NCI-H2107 (cell line): ENCODE data around the gene HCRTR1.
A peak's percentile ranks its signal among the peaks of the same experiment; 100 is the strongest.

Experiments
- DNase-seq: peaks from one replicate; lab custom pipeline; 2025; lab: John Stamatoyannopoulos, UW

The HCRTR1 gene

GRCh38 chr1:31626223-31627207, 9.0 kb downstream of the HCRTR1 start:
- no peak for DNase-seq

- no peak for DNase-seq
These were observed 9.9 kb downstream of the HCRTR1 start for GRCh38 chr1:31627301-31627929.

DNA sequence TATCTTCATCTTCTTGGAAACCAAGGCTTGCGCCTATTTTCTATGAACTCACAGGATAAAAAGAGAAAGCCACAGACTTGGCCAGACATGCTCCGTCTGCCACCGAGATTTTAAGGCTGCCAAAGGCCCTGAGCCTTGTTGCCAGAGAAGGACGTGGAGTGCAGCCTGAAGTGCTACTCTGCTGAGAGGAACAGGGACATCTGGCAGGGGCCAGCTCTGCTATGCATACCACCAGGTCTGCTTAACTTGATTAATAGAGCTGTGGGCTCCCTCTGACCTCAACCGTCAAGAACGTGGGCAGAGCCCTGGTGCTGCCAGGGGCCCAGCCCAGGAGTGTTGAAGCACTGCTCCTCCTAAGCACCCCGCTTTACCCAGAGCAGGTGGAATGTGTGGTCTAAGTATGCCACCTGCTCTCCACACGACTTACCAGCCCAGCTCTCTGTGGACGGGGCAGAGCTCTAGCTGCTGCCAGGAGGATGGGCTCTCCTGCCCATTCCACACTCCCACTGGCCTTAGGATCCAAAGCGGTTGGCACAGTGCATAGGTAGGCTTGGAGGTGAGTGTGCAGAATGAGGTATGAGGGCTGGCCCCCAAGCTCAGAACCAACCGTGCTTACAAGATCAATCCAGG, 10.6 kb downstream of the HCRTR1 start:
- DNase-seq: no peak

DNA sequence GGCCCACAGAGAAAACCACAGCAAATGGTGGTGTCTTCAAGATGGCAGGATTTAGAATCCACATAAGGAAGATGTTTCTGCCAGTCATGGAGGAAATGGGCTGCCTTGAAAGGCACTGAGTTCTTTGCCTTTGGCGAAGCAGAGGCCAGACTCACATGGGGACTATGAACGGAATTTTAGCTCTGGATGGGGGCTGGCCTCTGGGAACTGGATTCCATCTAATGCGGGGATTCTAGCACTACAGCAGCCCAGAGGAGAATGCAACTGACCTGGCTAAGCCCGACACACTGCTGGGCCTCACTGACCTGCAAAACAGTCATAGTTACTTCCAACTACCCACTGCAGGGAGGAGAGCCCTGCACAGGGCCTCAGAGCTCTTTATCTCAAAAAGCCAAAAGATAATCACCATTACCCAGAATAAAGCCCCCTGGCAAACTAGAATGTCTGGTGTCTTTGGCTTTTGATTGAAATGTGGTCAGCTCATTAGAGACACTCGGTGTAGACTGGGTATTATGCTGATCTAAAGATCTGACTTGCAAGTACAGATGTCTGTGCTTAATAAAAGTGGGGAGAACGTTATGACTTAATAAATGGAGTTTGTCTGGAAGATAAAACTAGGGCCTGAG, 11.6 kb downstream of the HCRTR1 start:
- no peak for DNase-seq

- DNase-seq: no peak
These were observed 15.2 kb downstream of the HCRTR1 start for GRCh38 chr1:31632649-31633048.

DNA sequence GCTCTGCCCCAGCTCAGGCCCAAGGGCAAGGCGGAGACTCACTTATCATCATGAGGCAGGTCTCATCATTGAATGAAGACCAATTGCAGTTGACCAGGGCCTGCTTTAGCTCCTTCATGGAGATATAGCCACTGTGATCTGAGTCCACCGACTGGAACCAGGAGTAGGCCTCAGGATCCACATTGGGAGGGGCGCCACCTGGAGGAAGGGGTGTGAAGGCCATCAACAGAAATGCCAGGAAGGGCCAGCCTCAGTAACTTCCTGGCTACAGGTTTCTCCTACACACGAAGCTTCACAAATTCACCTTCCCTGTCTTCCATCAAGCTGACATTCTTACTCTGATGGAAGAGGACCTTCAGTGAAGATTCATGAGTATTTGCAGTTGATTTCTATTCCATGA, 15.6 kb downstream of the HCRTR1 start:
- DNase-seq: no peak

DNA sequence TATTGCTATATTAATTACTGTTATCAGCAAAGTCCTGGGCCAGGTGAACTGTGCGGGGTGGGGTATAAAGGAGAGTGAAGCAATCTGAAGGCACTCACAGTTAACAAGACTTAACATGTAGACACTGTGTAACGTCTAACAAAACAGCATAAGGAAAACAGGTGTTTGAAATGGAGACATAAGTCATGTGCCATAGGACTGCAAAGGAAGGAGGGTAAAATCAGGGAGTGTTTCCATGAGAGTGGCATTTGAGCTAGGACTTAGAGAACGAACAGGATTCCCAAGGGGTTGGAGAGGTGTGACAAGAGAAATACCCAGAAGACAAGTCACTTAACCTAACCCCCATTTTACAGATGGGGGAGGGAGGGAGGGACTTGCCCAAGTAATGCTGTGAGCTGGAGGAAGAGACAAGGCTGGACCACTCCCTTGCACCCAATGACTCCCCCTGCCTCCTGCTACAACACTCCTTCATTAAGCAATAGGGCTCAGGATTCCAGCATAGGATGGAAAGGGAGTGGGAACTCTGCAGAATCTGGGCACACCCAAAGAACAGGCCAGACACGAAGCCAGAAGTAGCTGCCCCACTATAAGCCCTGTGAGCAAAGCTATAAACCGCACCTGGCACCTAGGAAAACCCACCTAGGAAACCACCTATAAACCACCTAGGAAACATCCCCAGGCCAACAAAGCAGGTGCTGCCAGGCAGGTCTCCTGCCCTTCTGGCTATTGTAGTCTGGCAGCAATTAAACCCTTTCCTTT, 20.6 kb downstream of the HCRTR1 start:
- no peak for DNase-seq

DNA sequence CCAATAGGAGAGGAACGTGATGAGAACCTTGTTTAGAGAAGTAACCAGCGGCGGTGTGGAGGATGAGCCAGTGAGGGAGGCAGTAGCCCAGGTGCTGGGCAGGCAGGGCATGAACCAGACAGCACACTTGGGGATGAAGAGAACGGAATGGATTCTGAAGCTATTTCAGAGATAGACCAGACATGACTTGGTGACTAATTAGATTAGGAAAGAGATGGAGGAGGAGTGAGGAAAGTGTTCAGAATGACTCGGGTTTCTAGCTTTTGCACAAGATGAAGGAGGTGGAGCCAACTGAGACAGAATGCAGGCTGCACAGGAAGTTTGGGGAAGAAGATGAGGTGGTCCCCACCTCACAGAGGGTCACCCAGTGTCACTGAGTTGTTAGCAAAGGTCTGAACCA, 22.1 kb downstream of the HCRTR1 start:
- no peak for DNase-seq

GRCh38 chr1:31640179-31640578, 22.7 kb downstream of the HCRTR1 start:
- DNase-seq: no peak

- no peak for DNase-seq
These were observed 23.5 kb downstream of the HCRTR1 start for GRCh38 chr1:31640964-31641363.

- DNase-seq: no peak
These were observed 24.9 kb downstream of the HCRTR1 start for GRCh38 chr1:31642366-31642765.

DNA sequence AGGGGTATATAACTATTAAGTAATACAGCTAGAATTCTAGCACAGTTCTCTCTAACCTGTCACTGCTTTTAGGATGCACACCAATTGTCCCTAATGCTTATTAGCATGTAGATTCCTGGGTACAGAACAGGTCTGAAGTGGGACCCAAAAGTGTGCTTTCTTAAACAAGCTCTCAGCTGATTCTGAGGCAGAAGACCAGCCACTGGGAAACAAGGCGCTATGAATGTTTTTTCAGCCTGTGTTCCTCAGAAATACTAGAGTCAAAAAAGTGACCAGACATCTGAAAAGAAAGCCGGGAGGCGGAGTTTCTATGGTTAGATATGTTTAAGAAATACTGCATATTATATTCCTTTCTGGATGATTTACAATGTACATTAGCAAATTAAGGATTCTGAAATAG, 25.4 kb downstream of the HCRTR1 start:
- no peak for DNase-seq

- DNase-seq: no peak
These were observed 26.6 kb downstream of the HCRTR1 start for GRCh38 chr1:31643976-31644559.

DNA sequence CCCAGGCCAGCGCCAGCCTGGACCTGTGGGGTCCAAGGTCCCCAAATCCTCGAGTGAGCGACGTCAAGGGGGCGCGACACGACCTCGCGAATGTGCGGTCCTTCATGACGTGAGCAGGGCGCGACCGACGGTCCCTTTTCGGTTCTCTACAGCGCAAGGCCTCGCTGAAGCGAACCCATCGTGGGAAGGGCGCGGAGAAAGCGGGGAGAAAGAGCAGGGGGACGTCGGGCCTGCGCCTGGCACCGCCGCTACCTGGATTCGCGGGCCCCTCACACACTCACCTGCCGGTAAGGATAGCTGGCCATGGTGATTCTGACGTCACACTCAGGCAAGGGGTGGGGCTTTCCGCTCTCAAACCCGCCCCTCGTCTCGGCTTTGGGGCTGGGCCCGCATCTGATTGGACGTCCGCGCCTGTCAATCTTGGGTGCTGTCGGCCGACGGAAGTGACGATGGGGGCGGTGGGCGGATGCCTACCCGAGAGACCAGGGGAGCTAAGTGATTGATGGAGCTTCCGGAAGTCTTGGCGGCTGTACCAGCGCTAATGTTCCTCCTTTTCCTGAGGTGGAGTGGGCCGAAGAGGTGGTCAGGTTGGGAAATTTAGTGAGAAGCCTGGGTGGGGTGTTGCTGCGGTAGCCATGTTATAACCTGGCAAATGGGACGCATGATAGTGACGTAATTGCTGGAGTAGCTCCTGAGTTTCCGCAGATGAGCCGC, 27.2 kb downstream of the HCRTR1 start, which contains the start of gene PEF1:
TSS of gene PEF1 (minus strand) at position 317 of the 714 bp plus-strand sequence. CDS start at position 305, 12 bp downstream.
- peak; percentile 99 for DNase-seq

DNA sequence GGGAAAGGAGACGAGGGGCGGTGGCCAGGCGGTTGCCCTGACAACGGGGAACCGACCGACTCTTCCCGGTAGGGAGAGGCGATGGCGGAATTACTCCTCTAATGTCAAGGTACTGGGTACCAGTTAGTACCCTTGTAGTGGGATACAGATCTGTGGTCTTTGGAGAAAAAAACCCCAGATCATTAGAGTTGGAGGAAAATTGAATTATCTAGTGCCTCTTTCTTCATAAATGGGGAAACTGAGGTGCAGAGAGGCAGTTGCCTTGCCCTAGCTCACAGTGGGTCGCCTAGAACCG, 27.7 kb downstream of the HCRTR1 start:
- DNase-seq: no peak

DNA sequence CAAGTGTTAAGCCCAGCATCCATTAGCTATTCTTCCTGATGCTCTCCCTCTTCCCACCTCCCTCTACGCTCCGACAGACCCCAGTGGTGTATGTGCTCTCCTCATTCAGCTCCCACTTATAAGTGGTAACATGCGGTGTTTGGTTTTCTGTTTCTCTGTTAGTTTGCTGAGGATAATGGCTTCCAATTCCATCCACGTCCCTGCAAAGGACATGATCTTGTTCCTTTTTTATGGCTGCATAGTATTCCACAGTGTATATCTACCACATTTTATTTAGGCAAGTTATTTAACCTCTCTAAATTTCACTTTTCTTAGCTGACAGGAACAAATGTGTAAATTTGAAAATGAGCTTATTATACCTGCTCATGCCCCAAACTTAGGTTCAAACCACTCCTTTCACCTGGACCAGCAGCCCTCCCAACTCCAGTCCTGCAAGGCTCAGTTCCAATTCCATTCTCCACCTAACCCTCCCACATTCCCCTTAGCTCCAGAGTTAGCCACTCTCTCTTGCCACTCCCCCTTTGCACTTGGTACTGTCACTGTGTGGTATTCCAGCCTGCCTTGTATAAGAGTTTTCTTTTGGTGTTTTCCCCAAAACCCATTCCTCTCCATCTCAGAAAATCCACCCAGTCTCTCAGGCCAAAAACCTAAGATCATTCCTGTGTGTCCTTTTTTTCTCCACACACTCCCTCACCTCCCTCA, 28.9 kb downstream of the HCRTR1 start:
- DNase-seq: no peak

- DNase-seq: no peak
These were observed 29.6 kb downstream of the HCRTR1 start for GRCh38 chr1:31647106-31647505.

- no peak for DNase-seq
These were observed 30.7 kb downstream of the HCRTR1 start for GRCh38 chr1:31648190-31648589.

GRCh38 chr1:31648641-31649357, 31.3 kb downstream of the HCRTR1 start:
- no peak for DNase-seq
